Activated T-cell treated with anti-CD3 and anti-CD28 coated beads, Interleukin-2, amount 50 U/mL, for 24 hours (primary cell): Measurements from ENCODE around the gene KRT83.

Experiments
- DNase-seq: peaks from one replicate; pipeline ENCODE4 v3.0.0-alpha.2; 2020
- H3K27ac Mint-ChIP-seq: 2 replicates; pipeline ENCODE4 v1.8.0; 2020; ENCODE audit warnings: mild to moderate bottlenecking, mixed read lengths
- H3K27me3 Mint-ChIP-seq: 2 replicates; pipeline ENCODE4 v1.8.0; 2020; ENCODE audit warnings: mixed read lengths
- H3K36me3 Mint-ChIP-seq: 2 replicates; pipeline ENCODE4 v1.8.0; 2020; ENCODE audit warnings: low read depth, mixed read lengths
- H3K4me1 Mint-ChIP-seq: 2 replicates; pipeline ENCODE4 v1.8.0; 2020; ENCODE audit warnings: low read depth, mixed read lengths
- H3K4me3 Mint-ChIP-seq: 2 replicates; pipeline ENCODE4 v1.8.0; 2020; ENCODE audit warnings: mild to moderate bottlenecking, moderate library complexity, mixed read lengths
- H3K9me3 Mint-ChIP-seq: 2 replicates; pipeline ENCODE4 v1.8.0; 2020; ENCODE audit warnings: mixed read lengths

The KRT83 gene

GRCh38 chr12:52358575-52359350 is 37.6 kb upstream of the KRT83 start:
- H3K4me1 Mint-ChIP-seq: peaks cover 22% of the 10 kb centered on the region
- no peaks in the 10 kb centered on the region for H3K36me3 Mint-ChIP-seq
- DNase-seq: peak; percentile 42
- no peaks in the 10 kb centered on the region for H3K9me3 Mint-ChIP-seq
- no peak overlapping the region for H3K4me3 Mint-ChIP-seq
- H3K27me3 Mint-ChIP-seq: no peaks in the 10 kb centered on the region
- H3K27ac Mint-ChIP-seq: peak overlapping the region; percentile 65

GRCh38 chr12:52356762-52357580 is 35.8 kb upstream of the KRT83 start:
- Mint-ChIP-seq H3K27ac (no peak overlapping the region), H3K27me3 (no peaks in the 10 kb centered on the region), H3K36me3 (no peaks in the 10 kb centered on the region), H3K4me1 (peaks cover 30% of the 10 kb centered on the region), H3K4me3 (no peak overlapping the region), H3K9me3 (no peaks in the 10 kb centered on the region)
- DNase-seq: peak; percentile 9

- H3K4me3 Mint-ChIP-seq: no peak overlapping the region
- no peaks in the 10 kb centered on the region for H3K36me3 Mint-ChIP-seq
- DNase-seq: peak; percentile 27
- no peak overlapping the region for H3K27ac Mint-ChIP-seq
- H3K27me3 Mint-ChIP-seq: no peaks in the 10 kb centered on the region
- H3K9me3 Mint-ChIP-seq: no peaks in the 10 kb centered on the region
- peaks cover 34% of the 10 kb centered on the region for H3K4me1 Mint-ChIP-seq
Observed at GRCh38 chr12:52356031-52356761, 35.0 kb upstream of the KRT83 start.

GRCh38 chr12:52355176-52355575 is 34.0 kb upstream of the KRT83 start:
- no peaks in the 10 kb centered on the region for H3K36me3 Mint-ChIP-seq
- DNase-seq: peak; percentile 15
- no peaks in the 10 kb centered on the region for H3K9me3 Mint-ChIP-seq
- H3K4me1 Mint-ChIP-seq: peaks cover 41% of the 10 kb centered on the region
- no peak overlapping the region for H3K27ac Mint-ChIP-seq
- no peaks in the 10 kb centered on the region for H3K27me3 Mint-ChIP-seq
- H3K4me3 Mint-ChIP-seq: no peak overlapping the region

- Mint-ChIP-seq H3K36me3 (no peaks in the 10 kb centered on the region), H3K9me3 (no peaks in the 10 kb centered on the region), H3K27me3 (no peaks in the 10 kb centered on the region), H3K4me1 (peaks cover 37% of the 10 kb centered on the region), H3K4me3 (no peak overlapping the region), H3K27ac (no peak overlapping the region)
- DNase-seq: no peak
Observed at GRCh38 chr12:52354200-52354599, 33.0 kb upstream of the KRT83 start.

- Mint-ChIP-seq H3K36me3 (no peaks in the 10 kb centered on the region), H3K27me3 (no peaks in the 10 kb centered on the region), H3K4me1 (peaks cover 34% of the 10 kb centered on the region), H3K27ac (no peak overlapping the region), H3K9me3 (no peaks in the 10 kb centered on the region), H3K4me3 (no peak overlapping the region)
- DNase-seq: peak; percentile 12
Observed at GRCh38 chr12:52353766-52354165, 32.6 kb upstream of the KRT83 start.

GRCh38 chr12:52352951-52353350 is 31.8 kb upstream of the KRT83 start:
- Mint-ChIP-seq H3K4me1 (peaks cover 26% of the 10 kb centered on the region), H3K9me3 (no peaks in the 10 kb centered on the region), H3K36me3 (no peaks in the 10 kb centered on the region), H3K4me3 (no peak overlapping the region), H3K27ac (no peak overlapping the region), H3K27me3 (no peaks in the 10 kb centered on the region)
- no peak for DNase-seq

- Mint-ChIP-seq H3K36me3 (no peaks in the 10 kb centered on the region), H3K9me3 (no peaks in the 10 kb centered on the region), H3K27ac (no peak overlapping the region), H3K27me3 (no peaks in the 10 kb centered on the region), H3K4me1 (peaks cover 22% of the 10 kb centered on the region), H3K4me3 (no peak overlapping the region)
- DNase-seq: peak; percentile 54
Observed at GRCh38 chr12:52351196-52352059, 30.2 kb upstream of the KRT83 start.

- no peak for DNase-seq
- H3K27me3 Mint-ChIP-seq: no peaks in the 10 kb centered on the region
- peaks cover 22% of the 10 kb centered on the region for H3K4me1 Mint-ChIP-seq
- H3K4me3 Mint-ChIP-seq: no peak overlapping the region
- no peak overlapping the region for H3K27ac Mint-ChIP-seq
- H3K36me3 Mint-ChIP-seq: no peaks in the 10 kb centered on the region
- H3K9me3 Mint-ChIP-seq: no peaks in the 10 kb centered on the region
Observed at GRCh38 chr12:52350786-52351185, 29.6 kb upstream of the KRT83 start.

- no peak overlapping the region for H3K4me3 Mint-ChIP-seq
- H3K27ac Mint-ChIP-seq: no peak overlapping the region
- H3K4me1 Mint-ChIP-seq: peaks cover 22% of the 10 kb centered on the region
- no peak for DNase-seq
- H3K27me3 Mint-ChIP-seq: no peaks in the 10 kb centered on the region
- H3K9me3 Mint-ChIP-seq: no peaks in the 10 kb centered on the region
- no peaks in the 10 kb centered on the region for H3K36me3 Mint-ChIP-seq
Observed at GRCh38 chr12:52350021-52350620, 28.9 kb upstream of the KRT83 start.

- H3K27me3 Mint-ChIP-seq: no peaks in the 10 kb centered on the region
- no peak overlapping the region for H3K27ac Mint-ChIP-seq
- no peaks in the 10 kb centered on the region for H3K36me3 Mint-ChIP-seq
- no peak overlapping the region for H3K4me3 Mint-ChIP-seq
- no peak for DNase-seq
- H3K9me3 Mint-ChIP-seq: no peaks in the 10 kb centered on the region
- peaks cover 22% of the 10 kb centered on the region for H3K4me1 Mint-ChIP-seq
Observed at GRCh38 chr12:52349196-52349595, 28.0 kb upstream of the KRT83 start.

GRCh38 chr12:52347551-52348510 is 26.6 kb upstream of the KRT83 start:
- H3K4me3 Mint-ChIP-seq: no peak overlapping the region
- H3K9me3 Mint-ChIP-seq: no peaks in the 10 kb centered on the region
- H3K27ac Mint-ChIP-seq: no peak overlapping the region
- H3K36me3 Mint-ChIP-seq: no peaks in the 10 kb centered on the region
- H3K27me3 Mint-ChIP-seq: no peaks in the 10 kb centered on the region
- no peak for DNase-seq
- H3K4me1 Mint-ChIP-seq: peaks cover 20% of the 10 kb centered on the region

- H3K9me3 Mint-ChIP-seq: no peaks in the 10 kb centered on the region
- no peaks in the 10 kb centered on the region for H3K27me3 Mint-ChIP-seq
- H3K27ac Mint-ChIP-seq: no peak overlapping the region
- DNase-seq: no peak
- H3K36me3 Mint-ChIP-seq: no peaks in the 10 kb centered on the region
- no peak overlapping the region for H3K4me3 Mint-ChIP-seq
- peaks cover 14% of the 10 kb centered on the region for H3K4me1 Mint-ChIP-seq
Observed at GRCh38 chr12:52347016-52347415, 25.8 kb upstream of the KRT83 start.
